H1 (cell line): ENCODE results near the gene NR1H3. TPM values are rescaled to one million over a fixed set of nuclear protein-coding genes. Genes with fewer than 3 reads are reported as not detected.

Experiments used
- CTCF ChIA-PET: fragments of 300-600 bp; sonication (Branson Sonifier 250); formaldehyde crosslinking; loops from one replicate; lab custom pipeline; 2021; ENCODE audit not compliant: partially characterized antibody; lab: Charles Lee
- POLR2A ChIA-PET: fragments of 300-600 bp; sonication (Branson Sonifier 250); formaldehyde crosslinking; loops from one replicate; lab custom pipeline; 2021; ENCODE audit warnings: inconsistent platforms; ENCODE audit not compliant: partially characterized antibody; lab: Charles Lee
- DNase-seq, 2 experiments: peaks; one replicate each; pipeline versions ENCODE4 v3.0.0 to v3.0.0-alpha.2; 2010 to 2022; ENCODE audit warnings: low spot score in 2 of 2, low read depth in 1 of 2, mixed read lengths in 1 of 2
- FAIRE-seq: peaks from 2 replicates; lab custom pipeline; 2011; peaks lifted over from hg19 to GRCh38; lab: Jason Lieb, UNC
- H2AFZ ChIP-seq: 2 replicates; pipeline ENCODE4 v1.8.1; 2012; ENCODE audit warnings: low read length, inconsistent platforms
- H2AK5ac ChIP-seq: 2 replicates; pipeline ENCODE4 v1.6.1; 2013; ENCODE audit warnings: low read depth, low read length
- H2BK120ac ChIP-seq: replicated peaks from 2 replicates; pipeline ENCODE3; 2013; ENCODE audit warnings: low read depth, low read length, inconsistent platforms
- H2BK12ac ChIP-seq: 2 replicates; pipeline ENCODE4 v1.6.1; 2013; ENCODE audit warnings: low read depth, low read length
- H2BK15ac ChIP-seq: 2 replicates; pipeline ENCODE4 v1.6.1; 2013; ENCODE audit warnings: low read length
- H2BK20ac ChIP-seq: 2 replicates; pipeline ENCODE4 v1.6.1; 2013; ENCODE audit warnings: low read length
- H2BK5ac ChIP-seq: 2 replicates; pipeline ENCODE4 v1.6.1; 2013; ENCODE audit warnings: low read depth, low read length
- H3K14ac ChIP-seq: 2 replicates; pipeline ENCODE4 v1.6.1; 2013; ENCODE audit warnings: inconsistent platforms; ENCODE audit not compliant: insufficient read length
- H3K18ac ChIP-seq: 2 replicates; pipeline ENCODE4 v1.6.1; 2013; ENCODE audit warnings: low read length; ENCODE audit errors: extremely low read depth
- H3K23ac ChIP-seq: 2 replicates; pipeline ENCODE4 v1.6.1; 2013; ENCODE audit warnings: inconsistent platforms; ENCODE audit not compliant: insufficient read length
- H3K23me2 ChIP-seq: 2 replicates; pipeline ENCODE4 v1.6.1; 2013; ENCODE audit warnings: low read depth, low read length
- H3K27ac ChIP-seq: 2 replicates; pipeline ENCODE4 v1.6.1; 2011; ENCODE audit warnings: low read depth, low read length, inconsistent platforms
- H3K27me3 ChIP-seq, 4 experiments: replicated peaks in 1 of 4; 1 replicate in 1 of 4; 2 replicates in 3 of 4; pipeline versions ENCODE4 v1.6.1 to v1.8.1; 2011 to 2013; ENCODE audit warnings: low read length in 3 of 4, mild to moderate bottlenecking in 3 of 4, inconsistent platforms in 2 of 4, mixed read lengths in 2 of 4, moderate library complexity in 1 of 4; ENCODE audit not compliant: control insufficient read depth in 3 of 4, insufficient read depth in 3 of 4; ENCODE audit errors: extremely low read depth in 1 of 4
- H3K36me3 ChIP-seq, 4 experiments: 2 replicates each; pipeline versions ENCODE4 v1.6.1 to v1.8.1; 2011 to 2013; ENCODE audit warnings: mild to moderate bottlenecking in 4 of 4, low read length in 3 of 4, moderate library complexity in 2 of 4, control low read depth in 1 of 4, inconsistent platforms in 1 of 4; ENCODE audit not compliant: insufficient read depth in 4 of 4, control insufficient read depth in 2 of 4
- H3K4ac ChIP-seq: replicated peaks from 2 replicates; pipeline ENCODE3; 2013; ENCODE audit warnings: low read length, low read depth, mixed read lengths, inconsistent platforms; ENCODE audit not compliant: insufficient read length
- H3K4me1 ChIP-seq, 4 experiments: replicated peaks in 1 of 4; 1 replicate in 1 of 4; 2 replicates in 3 of 4; pipeline versions ENCODE4 v1.6.1 to v1.8.1; 2011 to 2013; ENCODE audit warnings: low read length in 3 of 4, inconsistent platforms in 2 of 4, mixed read lengths in 1 of 4; ENCODE audit not compliant: insufficient read depth in 4 of 4, control insufficient read depth in 3 of 4
- H3K4me2 ChIP-seq, 2 experiments: 2 replicates each; pipeline versions ENCODE4 v1.6.1 to v1.8.1; 2011 to 2013; ENCODE audit warnings: low read depth in 2 of 2, low read length in 2 of 2, control low read depth in 1 of 2, inconsistent platforms in 1 of 2, mild to moderate bottlenecking in 1 of 2; ENCODE audit not compliant: insufficient read depth in 1 of 2
- H3K4me3 ChIP-seq, 4 experiments: fragments of 200-600, 300-600 bp in 1 of 4; sonication (generic), shearing (Covaris generic), sonication (Bioruptor Twin) in 1 of 4; 2 replicates each; pipeline versions ENCODE4 v1.5.1 to v1.8.1; 2011 to 2016; ENCODE audit warnings: low read length in 4 of 4, low read depth in 3 of 4, control low read depth in 2 of 4, inconsistent platforms in 2 of 4, mild to moderate bottlenecking in 2 of 4, mixed read lengths in 1 of 4, moderate library complexity in 1 of 4; ENCODE audit not compliant: insufficient read depth in 2 of 4; ENCODE audit errors: extremely low read depth in 1 of 4
- H3K56ac ChIP-seq: replicated peaks from 2 replicates; pipeline ENCODE3; 2013; ENCODE audit warnings: low read depth, mild to moderate bottlenecking, mixed read lengths, low read length, inconsistent platforms; ENCODE audit not compliant: insufficient read length
- H3K79me1 ChIP-seq: 2 replicates; pipeline ENCODE4 v1.6.1; 2013; ENCODE audit warnings: low read depth, low read length, control low read depth
- H3K79me2 ChIP-seq, 2 experiments: 2 replicates each; pipeline versions ENCODE4 v1.6.1 to v1.8.1; 2012 to 2013; ENCODE audit warnings: low read length in 2 of 2, mild to moderate bottlenecking in 2 of 2, inconsistent platforms in 1 of 2; ENCODE audit not compliant: insufficient read depth in 2 of 2, control insufficient read depth in 1 of 2
- H3K9ac ChIP-seq, 4 experiments: replicated peaks in 1 of 4; 1 replicate in 1 of 4; 2 replicates in 3 of 4; pipeline versions ENCODE4 v1.6.1 to v1.8.1; 2011 to 2013; ENCODE audit warnings: low read depth in 3 of 4, low read length in 3 of 4, control low read depth in 2 of 4, mild to moderate bottlenecking in 2 of 4, moderate library complexity in 2 of 4, inconsistent platforms in 1 of 4; ENCODE audit errors: extremely low read depth in 1 of 4
- H3K9me3 ChIP-seq, 2 experiments: 2 replicates each; pipeline versions ENCODE4 v1.6.1 to v1.8.1; 2012 to 2013; ENCODE audit warnings: mild to moderate bottlenecking in 2 of 2, moderate library complexity in 2 of 2, control low read depth in 1 of 2, inconsistent platforms in 1 of 2, low read depth in 1 of 2, low read length in 1 of 2, mixed read lengths in 1 of 2; ENCODE audit not compliant: insufficient read depth in 2 of 2
- H4K20me1 ChIP-seq, 2 experiments: replicated peaks in 1 of 2; 2 replicates each; pipeline versions ENCODE3 to v1.8.1; 2011 to 2013; ENCODE audit warnings: inconsistent platforms in 2 of 2, low read length in 2 of 2, mild to moderate bottlenecking in 1 of 2; ENCODE audit not compliant: insufficient read depth in 2 of 2, control insufficient read depth in 1 of 2
- H4K5ac ChIP-seq: 2 replicates; pipeline ENCODE4 v1.6.1; 2013; ENCODE audit warnings: low read length, low read depth, mixed read lengths, inconsistent platforms; ENCODE audit not compliant: insufficient read length
- H4K8ac ChIP-seq: 2 replicates; pipeline ENCODE4 v1.8.0; 2013; ENCODE audit warnings: mild to moderate bottlenecking, moderate library complexity, low read length, inconsistent platforms; ENCODE audit not compliant: insufficient read depth; ENCODE audit errors: extremely low read depth
- H4K91ac ChIP-seq: replicated peaks from 2 replicates; pipeline ENCODE3; 2013; ENCODE audit warnings: low read length, mixed read lengths, inconsistent platforms; ENCODE audit not compliant: insufficient read length
- ASH2L ChIP-seq: fragments of 200-600, 300-600 bp; sonication (generic); IDR thresholded peaks from one replicate; pipeline ENCODE4 v1.7.1; 2017; ENCODE audit warnings: low read length
- WGBS, 2 experiments: shearing (Covaris generic) in 1 of 2; methylation state at CpG; one replicate each; pipeline versions ENCODE4 v1.1.6 to v1.1.7; 2013 to 2015; ENCODE audit warnings: low lambda C conversion rate in 2 of 2, mixed read lengths in 2 of 2, inconsistent platforms in 1 of 2, low coverage in 1 of 2, missing lambda C conversion rate in 1 of 2; ENCODE audit not compliant: insufficient replicate concordance in 2 of 2, insufficient coverage in 1 of 2, insufficient read length in 1 of 2; ENCODE audit errors: extremely low coverage in 1 of 2, missing lambda C conversion rate in 1 of 2; 5-methylcytosine and 5-hydroxymethylcytosine counted together
- polyA plus RNA-seq, 7 experiments: library from polyadenylated mRNA; depleted of rRNA in 3 of 7; stranded (reverse) in 5 of 7; unstranded in 2 of 7; fragments of >200 nt in 5 of 7; fragments of 200-250 nt in 2 of 7; gene quantifications; 1 replicate in 5 of 7; 2 replicates in 1 of 7; 4 replicates in 1 of 7; pipeline versions ENCODE4 v1.2.1 to v1.2.3, GENCODE V29; 2011 to 2013; ENCODE audit warnings: missing spikeins in 2 of 7, mixed read lengths in 2 of 7
- total RNA-seq: library from RNA; stranded (reverse); fragmentation: NEBNext Ultra II Directional; extraction: Animal tissue kit (Norgen Biotek cat#: 25700); gene quantifications from 2 replicates; pipeline ENCODE4 v1.2.1, GENCODE V29; 2021

Gene NR1H3
- total and polyA plus RNA-seq, 2 of the 8 experiments (the other 6 are each of a cell fraction or from before 2014, with no cell fraction given), result 19.9 to 42.1 TPM

DNA sequence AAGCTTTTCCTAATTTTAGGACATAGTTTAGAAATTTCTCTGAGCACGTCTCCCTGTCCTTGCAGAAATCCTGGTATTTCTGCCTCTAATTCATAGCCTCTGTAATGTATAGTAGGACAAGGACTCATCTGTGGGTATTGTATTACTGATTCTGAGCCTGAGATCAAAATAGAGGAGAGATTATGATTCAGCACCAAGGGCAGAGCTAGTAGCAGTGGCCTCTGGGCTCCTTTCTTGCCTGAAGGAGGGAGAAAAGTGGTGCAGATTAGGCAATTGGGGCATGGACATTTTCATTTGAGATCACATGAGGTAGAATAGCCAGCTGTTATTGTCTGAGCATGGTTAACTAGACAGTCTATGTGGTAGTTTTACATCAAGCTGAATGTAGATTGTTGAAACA lies 14.9 kb downstream of the NR1H3 start:
- Histone ChIP-seq H3K4me1 (peaks cover 14 to 20% (median 16%) of the 10 kb centered on the region in 4 experiments), H3K4me3 (no peak overlapping the region), H3K27ac (no peak overlapping the region), H3K56ac (no peak overlapping the region), H3K14ac (no peak overlapping the region), H2AFZ (no peak overlapping the region), H4K20me1 (peaks cover 8 to 17% of the 10 kb centered on the region in 2 experiments), H3K79me2 (peaks cover 0 to 48% of the 10 kb centered on the region in 2 experiments; a peak in 3 of 4 replicates), H3K9ac (no peak overlapping the region)
- no peak for TF ChIP-seq ASH2L
- TF ChIP-seq, all 59 proteins: peak for 0
- H2AK5ac ChIP-seq, result no peak overlapping the region
- no peak overlapping the region for H2BK5ac ChIP-seq
- H4K91ac ChIP-seq, result no peak overlapping the region
- H3K23ac ChIP-seq, result no peak overlapping the region
- H3K9me3 ChIP-seq, result no peaks in the 10 kb centered on the region
- H3K36me3 ChIP-seq, result peaks cover 0 to 28% (median 20%) of the 10 kb centered on the region in 4 experiments; a peak in 6 of 8 replicates
- 8% methylated on average over 1 of the region's 1 CpG; no CpG with 5 or more reads in 1 of the 2 experiments for WGBS, 2 experiments
- no peak overlapping the region for H4K8ac ChIP-seq
- H3K79me1 ChIP-seq, result peaks cover 20% of the 10 kb centered on the region
- no peaks in the 10 kb centered on the region for H3K27me3 ChIP-seq
- no peak overlapping the region for H3K18ac ChIP-seq
- H2BK120ac ChIP-seq, result no peak overlapping the region
- ChIA-PET CTCF (interaction anchor here (0.6 to 7.4 kb wide), 15 partner anchors 10 to 135 kb away, joined by 3 to 72 read pairs (median 5); partner anchors contain the start of genes MYBPC3 and NR1H3), POLR2A (interaction anchor here (0.7 to 4.0 kb wide), 3 partner anchors 12 to 57 kb away, joined by 3 to 26 read pairs (median 3); partner anchors contain the start of gene NR1H3)
- H3K23me2 ChIP-seq, result peaks cover 13% of the 10 kb centered on the region
- no peak overlapping the region for H2BK20ac ChIP-seq
- no peak for FAIRE-seq
- H4K5ac ChIP-seq, result no peak overlapping the region
- H2BK12ac ChIP-seq, result no peak overlapping the region
- H3K4ac ChIP-seq, result no peak overlapping the region
- H2BK15ac ChIP-seq, result no peak overlapping the region
- H3K4me2 ChIP-seq, result no peak overlapping the region
- DNase-seq, result no peak
